HG03108 (cell line): ENCODE data around the gene FAM168A.
"Not testable (repeated sequence)": the region's sequence is repeated elsewhere in the genome, so short reads cannot be mapped to it uniquely, and the experiment has no call there.

Experiments used
- ATAC-seq: cut with Tn5 transposase; IDR thresholded peaks from one replicate; pipeline ENCODE4 v1.9.1; 2021; ENCODE audit warnings: moderate library complexity; ENCODE audit not compliant: unreplicated experiment

FAM168A gene

GRCh38 chr11:73596547-73596946 lies 1.4 kb downstream of the FAM168A start:
- ATAC-seq: no peak

DNA sequence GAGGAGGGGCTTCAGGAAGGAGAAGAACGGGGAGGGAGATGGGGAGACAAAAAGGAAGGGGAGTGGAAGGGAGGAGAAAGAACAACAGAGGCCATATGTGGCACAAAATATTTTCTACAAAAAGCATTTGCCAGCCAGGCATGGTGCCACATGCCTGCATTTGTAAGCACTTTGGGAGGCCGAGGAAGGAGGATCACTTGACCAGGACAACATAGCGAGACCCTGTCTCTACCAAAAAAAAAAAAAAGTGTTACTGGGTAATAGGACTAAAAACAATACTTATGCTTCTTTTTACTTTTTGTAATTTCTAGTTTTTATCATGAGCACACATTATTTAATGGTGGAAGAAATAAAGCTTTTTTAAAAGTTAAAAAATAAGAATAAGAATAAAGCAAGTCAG lies 5.3 kb downstream of the FAM168A start:
- ATAC-seq: no peak

DNA sequence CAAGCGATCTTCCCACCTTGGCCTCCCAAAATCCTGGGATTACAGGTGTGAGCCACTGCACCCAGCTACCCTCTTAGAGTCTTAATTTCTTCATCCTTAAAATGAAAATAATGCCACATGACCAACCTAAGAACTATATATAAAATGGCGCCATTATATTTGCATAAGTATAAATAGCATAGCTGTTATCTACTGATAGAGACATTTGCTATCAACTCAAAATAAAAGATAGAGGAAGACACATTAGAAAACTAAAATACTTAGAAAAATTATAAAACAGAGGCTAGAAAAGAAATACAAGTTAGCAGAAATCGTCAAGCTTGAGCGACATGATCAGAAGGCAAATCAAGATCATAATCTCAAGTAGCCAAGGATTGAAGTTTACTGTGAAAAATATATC lies 6.2 kb downstream of the FAM168A start:
- no peak for ATAC-seq

DNA sequence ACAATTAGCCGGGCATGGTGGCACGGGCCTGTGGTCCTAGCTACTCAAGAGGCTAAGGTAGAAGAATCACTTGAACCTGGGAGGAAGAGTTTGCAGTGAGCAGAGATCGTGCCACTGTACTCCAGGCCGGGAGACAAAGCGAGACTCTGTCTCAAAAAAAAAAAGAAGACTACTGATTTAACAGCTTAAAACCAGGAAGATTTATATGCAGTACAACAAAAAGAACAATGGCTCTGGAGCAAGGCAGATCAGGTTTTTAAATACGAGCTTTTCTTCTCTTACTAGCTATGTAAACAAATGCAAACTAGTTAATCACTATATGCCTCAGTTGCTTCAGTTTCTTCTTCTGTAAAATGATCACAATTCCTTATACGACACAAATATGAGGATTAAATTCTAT lies 6.9 kb downstream of the FAM168A start:
- no peak for ATAC-seq

DNA sequence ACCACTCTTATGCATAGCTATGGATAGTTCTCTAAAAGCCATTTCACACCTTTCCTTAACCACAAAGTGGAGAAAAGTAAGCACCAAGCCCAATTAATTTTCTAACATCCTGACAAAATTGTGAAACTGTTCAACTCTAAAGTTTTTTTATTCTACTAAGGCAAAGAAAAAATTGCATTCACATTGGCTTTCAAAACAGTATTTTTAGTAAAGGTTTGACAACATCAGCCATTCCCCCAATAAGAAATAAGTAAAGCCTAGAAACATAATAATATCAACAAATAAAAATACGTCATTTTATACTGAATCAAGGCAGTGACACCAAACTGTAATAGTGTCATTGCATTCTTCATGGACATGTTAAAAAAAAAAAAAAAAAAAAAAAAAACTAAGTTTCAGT lies 11.1 kb downstream of the FAM168A start:
- ATAC-seq: no peak

- no peak for ATAC-seq
Observed at GRCh38 chr11:73585834-73586575, 11.9 kb downstream of the FAM168A start.

- ATAC-seq: no peak
Observed at GRCh38 chr11:73584831-73585230, 13.1 kb downstream of the FAM168A start.

DNA sequence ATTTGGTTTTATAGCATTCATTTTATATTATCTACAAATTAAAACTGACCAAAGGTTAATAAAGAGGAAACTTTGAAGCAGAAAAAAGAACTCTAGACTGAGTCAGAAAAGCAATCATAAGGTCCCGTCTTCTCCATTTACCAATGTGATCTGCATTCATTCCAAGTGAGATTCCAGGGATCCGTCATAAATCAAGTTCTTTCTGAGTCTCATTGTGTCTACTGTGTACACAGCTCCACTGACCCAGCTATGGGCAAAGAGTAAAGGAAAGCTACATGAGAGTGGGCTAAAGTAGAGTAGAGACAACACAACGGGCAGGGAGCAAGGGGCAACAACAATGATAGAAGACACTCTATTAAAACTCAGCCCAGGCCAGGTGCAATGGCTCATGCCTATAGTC lies 15.3 kb downstream of the FAM168A start:
- no peak for ATAC-seq

- not testable (repeated sequence) for ATAC-seq
Observed at GRCh38 chr11:73580749-73581148, 17.2 kb downstream of the FAM168A start.

DNA sequence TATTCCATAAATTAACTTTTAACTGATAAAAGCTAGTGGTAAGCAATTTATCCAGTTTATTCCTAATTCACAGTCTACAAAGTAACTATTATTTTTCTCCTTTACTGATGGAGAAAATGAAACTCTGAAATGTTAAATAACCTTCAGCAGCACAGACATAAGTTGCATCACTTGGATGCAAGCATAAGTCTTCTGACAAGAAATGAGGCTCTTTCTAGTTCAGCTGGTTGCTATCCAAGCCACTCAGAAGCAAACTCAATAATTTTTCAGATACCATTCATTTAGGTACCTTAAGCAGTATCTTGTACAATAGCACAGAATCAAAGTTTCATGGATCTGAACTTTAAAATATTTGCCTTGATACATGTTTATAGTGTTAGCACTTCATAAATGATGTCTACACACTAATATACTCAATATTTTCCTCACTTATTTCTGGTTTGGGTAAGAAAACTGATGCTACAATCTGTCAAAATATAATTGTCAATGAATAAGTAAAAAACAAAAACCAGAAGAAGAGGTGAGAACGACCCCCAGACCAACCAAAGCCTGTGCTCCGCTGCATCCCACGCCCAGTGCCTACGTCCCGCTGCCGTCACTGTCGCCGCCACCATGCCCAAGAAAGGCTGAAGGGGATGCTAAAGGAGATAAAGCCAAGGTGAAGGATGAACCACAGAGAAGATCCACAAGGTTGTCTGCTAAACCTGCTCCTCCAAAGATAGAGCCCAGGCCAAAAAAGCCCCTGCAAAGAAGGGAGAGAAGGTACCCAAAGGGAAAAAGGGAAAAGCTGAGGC lies 18.1 kb downstream of the FAM168A start:
- no peak for ATAC-seq

DNA sequence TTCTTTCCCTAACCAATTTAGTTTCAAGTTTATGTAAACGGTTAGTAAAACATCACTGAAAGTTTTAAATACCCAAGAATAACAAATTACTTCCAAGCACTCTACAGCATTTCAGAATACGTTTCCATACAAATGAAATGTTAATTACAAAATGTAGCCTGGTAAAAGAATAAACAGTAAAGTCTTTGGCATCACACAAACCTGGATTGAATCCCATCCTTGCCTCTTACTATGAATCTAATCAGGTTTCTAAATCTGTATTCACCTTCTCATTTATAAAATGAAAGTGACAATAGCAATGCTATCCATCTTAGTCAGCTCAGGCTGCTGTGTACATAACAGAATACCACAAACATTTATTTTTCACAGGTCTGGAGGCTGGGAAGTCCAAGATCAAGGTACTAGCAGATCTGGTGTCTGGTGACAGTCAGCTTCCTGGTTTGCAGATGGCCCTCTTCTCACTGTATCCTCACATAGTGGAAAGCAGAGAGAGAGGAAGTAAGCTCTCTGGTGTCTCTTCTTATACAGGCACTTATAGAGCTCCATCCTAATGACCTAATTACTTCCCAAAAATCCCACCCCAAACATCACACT lies 19.2 kb downstream of the FAM168A start:
- no peak for ATAC-seq

DNA sequence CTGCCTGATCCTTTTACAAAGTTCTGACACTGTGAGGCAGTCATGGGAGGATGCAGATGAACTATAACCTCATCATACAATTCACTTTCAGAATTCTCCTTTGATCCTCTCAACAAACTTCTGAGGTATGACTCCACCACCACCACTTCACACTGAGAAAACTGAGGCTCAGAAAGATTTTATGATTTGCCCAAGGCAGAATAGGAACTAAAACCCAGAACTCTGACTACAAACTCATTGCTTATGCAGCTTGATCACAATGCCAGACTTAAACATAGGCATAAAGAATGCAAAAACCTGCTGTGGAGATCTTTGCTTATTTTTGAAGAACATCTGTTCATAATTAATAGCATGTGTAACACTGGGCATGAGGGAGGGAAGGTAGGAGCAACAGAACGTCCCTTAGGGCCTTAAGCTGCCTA lies 20.4 kb downstream of the FAM168A start:
- no peak for ATAC-seq

- ATAC-seq: no peak
Observed at GRCh38 chr11:73576185-73576614, 21.7 kb downstream of the FAM168A start.

GRCh38 chr11:73571982-73572381 lies 25.9 kb downstream of the FAM168A start:
- ATAC-seq: not testable (repeated sequence)

GRCh38 chr11:73570415-73571114 lies 27.3 kb downstream of the FAM168A start:
- ATAC-seq: no peak

DNA sequence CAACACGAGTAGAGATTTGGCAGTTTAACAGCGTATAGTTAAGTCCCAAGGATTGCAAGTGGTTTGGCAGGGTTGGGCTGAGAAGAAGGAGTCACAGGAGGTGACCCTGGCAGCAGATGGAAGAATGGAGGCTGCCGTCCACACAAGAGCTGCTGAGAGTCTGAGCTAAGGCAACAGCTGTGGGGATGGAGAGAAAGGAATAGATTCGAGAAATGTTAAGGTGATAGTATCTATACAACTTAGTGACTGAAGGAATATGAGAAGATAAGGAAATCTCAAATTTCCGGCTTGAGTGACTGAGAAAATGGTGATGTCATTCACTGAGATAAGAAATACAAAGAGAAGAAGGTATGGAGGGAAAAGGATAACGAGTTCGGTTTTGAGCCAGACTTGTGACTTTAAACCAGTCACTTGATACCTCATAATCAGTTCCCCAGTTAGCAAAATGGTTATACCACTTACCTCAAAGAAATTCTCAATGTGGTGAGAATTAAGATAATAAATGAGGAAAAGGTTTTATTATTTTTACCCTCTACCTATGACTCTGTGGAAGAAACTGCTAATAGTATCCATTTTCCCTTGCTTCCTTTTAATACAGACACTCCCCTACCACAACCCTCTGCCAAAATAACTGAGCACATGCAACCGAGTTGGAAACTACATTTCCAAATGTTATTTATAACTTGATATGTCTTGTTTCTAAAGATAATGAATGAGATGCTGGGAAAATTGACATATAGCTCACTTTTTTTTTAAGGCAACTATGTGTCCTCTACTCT lies 30.7 kb downstream of the FAM168A start:
- ATAC-seq: no peak

GRCh38 chr11:73566422-73566821 lies 31.5 kb downstream of the FAM168A start:
- ATAC-seq: no peak

DNA sequence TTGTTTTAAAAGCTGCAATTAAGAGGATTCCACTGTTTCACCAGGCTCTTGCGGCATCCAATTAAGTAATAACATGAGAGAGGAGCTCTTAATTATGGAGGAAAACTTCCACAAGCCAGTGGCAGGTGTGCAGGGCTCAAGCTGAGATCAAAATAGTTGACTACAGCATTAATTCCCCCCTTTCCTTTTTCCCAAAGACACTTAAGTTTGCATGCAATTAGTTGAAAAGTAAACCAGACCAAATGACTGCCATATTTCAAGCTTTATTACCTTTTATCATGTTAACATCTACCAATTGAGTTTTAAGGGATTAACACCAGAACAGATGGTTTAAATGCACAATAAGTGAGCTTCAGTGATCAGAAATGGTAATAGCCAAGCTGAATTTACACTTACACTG lies 32.1 kb downstream of the FAM168A start:
- ATAC-seq: no peak

DNA sequence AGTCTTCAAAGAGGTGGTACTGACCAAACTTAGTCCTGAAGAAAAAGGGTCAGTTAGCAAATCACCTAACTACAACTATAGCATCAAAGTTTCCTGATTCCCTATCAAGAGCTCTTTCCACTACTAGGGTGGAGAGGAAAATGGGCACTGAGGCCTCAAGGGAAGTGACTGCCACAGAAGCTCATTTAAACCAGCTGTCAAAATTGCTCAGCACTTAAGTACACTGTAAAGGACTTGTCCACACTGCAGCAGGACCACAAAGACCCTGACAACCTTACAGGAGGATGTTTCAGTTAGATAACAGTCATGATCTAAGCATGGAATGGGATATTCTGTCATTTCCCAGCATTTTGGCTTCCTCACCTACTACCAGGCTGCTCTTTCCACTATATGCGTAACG lies 33.0 kb downstream of the FAM168A start:
- ATAC-seq: no peak

DNA sequence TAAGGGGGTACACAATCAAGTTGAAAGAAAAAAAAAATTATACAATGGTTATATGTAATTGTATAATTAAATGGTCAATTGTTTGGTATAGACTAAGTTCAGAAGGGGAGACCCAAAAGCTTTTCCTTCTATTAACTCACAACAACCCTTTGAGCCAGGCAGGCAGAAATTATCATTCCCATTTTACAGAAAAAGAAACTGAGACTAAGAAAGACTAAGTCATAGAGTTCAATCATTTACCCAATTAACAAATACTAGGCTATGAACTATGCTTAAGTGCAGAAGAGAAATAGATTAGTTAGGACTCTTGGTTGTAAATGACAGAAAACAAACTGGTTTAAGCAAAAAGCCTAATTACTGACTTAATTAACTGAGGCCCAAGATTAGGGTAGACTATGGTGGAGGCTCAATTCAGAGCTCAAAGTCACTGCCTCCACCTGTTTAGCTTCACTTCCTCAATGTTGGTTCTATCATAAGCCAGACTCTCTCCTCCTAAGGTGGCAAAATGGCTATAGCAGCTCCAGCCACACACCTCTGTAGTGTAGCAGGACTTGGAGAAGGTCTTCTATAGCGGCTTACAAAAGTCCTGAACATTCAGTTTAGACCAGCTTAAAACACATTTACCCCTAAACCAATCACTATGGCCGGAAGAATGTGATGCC lies 34.2 kb downstream of the FAM168A start:
- no peak for ATAC-seq
